Measurements from ENCODE around the gene GRPEL1. TPM values are rescaled to one million over a fixed set of nuclear protein-coding genes. Genes with fewer than 3 reads are reported as not detected.
A peak's percentile ranks its signal among the peaks of the same experiment; 100 is the strongest.

GRPEL1 gene
- total RNA-seq, 1 experiment from 2014 or later: 40.7 TPM

DNA sequence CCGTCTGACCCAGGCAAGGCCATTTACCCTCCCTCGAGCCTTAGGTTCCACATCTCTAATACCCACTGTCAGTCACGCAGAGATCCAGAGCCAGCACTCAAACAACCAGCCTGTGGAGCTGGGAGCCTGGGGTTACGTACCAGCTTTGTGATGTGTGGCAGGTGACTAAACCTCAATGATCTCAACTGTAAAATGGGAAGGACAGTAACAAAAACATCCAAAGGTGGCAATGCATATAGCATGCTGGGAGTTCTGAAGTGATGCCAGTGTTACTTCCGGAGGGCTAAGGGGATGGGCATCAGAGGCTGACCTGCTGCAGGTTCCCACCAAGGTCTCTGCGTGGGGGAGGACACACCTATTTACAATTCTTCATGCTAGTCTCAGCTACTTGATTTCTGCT lies 6.0 kb downstream of the GRPEL1 start:
- H3K4me2 ChIP-seq (ENCODE audit: insufficient read depth, insufficient read length, low read length): no peak overlapping the region
- no peak overlapping the region for H3K56ac ChIP-seq (ENCODE audit: insufficient read length, low read depth, low read length)
- no peak overlapping the region for H2BK20ac ChIP-seq (ENCODE audit: low read depth, low read length, poor library complexity, severe bottlenecking)
- H2BK5ac ChIP-seq (ENCODE audit: insufficient read length, low read length): no peak overlapping the region
- peaks cover 12% of the 10 kb centered on the region for H3K79me1 ChIP-seq (ENCODE audit: insufficient read depth, low read depth, low read length, poor library complexity, severe bottlenecking)
- Mint-ChIP-seq H3K27me3 (ENCODE audit: low read depth) (no peaks in the 10 kb centered on the region), H3K4me3 (no peak overlapping the region), H3K4me1 (peaks cover 4 to 10% of the 10 kb centered on the region in 2 experiments), H3K27ac (peak overlapping the region in 1 of 3 experiments; percentile 19; a peak in 2 of 7 replicates), H3K36me3 (ENCODE audit: insufficient read depth in 1 of 3, low read depth in 3 of 3) (peaks cover 40 to 74% (median 65%) of the 10 kb centered on the region in 3 experiments), H3K9me3 (no peaks in the 10 kb centered on the region)
- H3K14ac ChIP-seq (ENCODE audit: insufficient read depth, low read length): no peak overlapping the region
- H3K79me2 ChIP-seq (ENCODE audit: insufficient read depth, low read length): peaks cover 9% of the 10 kb centered on the region; the same call in 1 of the 2 replicates
- H3K9me3 ChIP-seq (ENCODE audit: control insufficient read depth, low read depth, low read length): no peaks in the 10 kb centered on the region
- TF ChIP-seq, protein P1, sequence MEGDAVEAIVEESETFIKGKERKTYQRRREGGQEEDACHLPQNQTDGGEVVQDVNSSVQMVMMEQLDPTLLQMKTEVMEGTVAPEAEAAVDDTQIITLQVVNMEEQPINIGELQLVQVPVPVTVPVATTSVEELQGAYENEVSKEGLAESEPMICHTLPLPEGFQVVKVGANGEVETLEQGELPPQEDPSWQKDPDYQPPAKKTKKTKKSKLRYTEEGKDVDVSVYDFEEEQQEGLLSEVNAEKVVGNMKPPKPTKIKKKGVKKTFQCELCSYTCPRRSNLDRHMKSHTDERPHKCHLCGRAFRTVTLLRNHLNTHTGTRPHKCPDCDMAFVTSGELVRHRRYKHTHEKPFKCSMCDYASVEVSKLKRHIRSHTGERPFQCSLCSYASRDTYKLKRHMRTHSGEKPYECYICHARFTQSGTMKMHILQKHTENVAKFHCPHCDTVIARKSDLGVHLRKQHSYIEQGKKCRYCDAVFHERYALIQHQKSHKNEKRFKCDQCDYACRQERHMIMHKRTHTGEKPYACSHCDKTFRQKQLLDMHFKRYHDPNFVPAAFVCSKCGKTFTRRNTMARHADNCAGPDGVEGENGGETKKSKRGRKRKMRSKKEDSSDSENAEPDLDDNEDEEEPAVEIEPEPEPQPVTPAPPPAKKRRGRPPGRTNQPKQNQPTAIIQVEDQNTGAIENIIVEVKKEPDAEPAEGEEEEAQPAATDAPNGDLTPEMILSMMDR (conservative IDR thresholded peaks at IDR 0.05): no peak
- H3K23ac ChIP-seq (ENCODE audit: insufficient read length, low read depth, low read length): no peak overlapping the region
- no CpG with 5 or more reads among the region's 6 CpGs for WGBS (ENCODE audit: extremely low coverage, insufficient read length, low lambda C conversion rate)
- H2BK15ac ChIP-seq (ENCODE audit: low read depth, low read length): no peak overlapping the region
- H2BK12ac ChIP-seq (ENCODE audit: insufficient read length, low read depth, low read length): no peak overlapping the region
- H3K27me3 ChIP-seq (ENCODE audit: insufficient read depth, low read length): no peaks in the 10 kb centered on the region
- no peak overlapping the region for H2BK120ac ChIP-seq (ENCODE audit: low read depth, low read length, poor library complexity, severe bottlenecking)
- no peak overlapping the region for H4K91ac ChIP-seq (ENCODE audit: insufficient read length, low read depth, low read length)
- no peak for DNase-seq
- H3K9ac ChIP-seq (ENCODE audit: extremely low read depth, insufficient read length, low read length): no peak overlapping the region
- no peak overlapping the region for H4K5ac ChIP-seq (ENCODE audit: insufficient read length, low read depth, low read length)
- no peak overlapping the region for H2AK5ac ChIP-seq (ENCODE audit: insufficient read length, low read length)
- H3K4ac ChIP-seq (ENCODE audit: low read depth, low read length): no peak overlapping the region
- no peaks in the 10 kb centered on the region for H4K20me1 ChIP-seq (ENCODE audit: control insufficient read depth, insufficient read depth, insufficient read length)
- no peak overlapping the region for H3K18ac ChIP-seq (ENCODE audit: insufficient read length, low read depth, low read length)
- H2AFZ ChIP-seq (ENCODE audit: low read length): no peak overlapping the region
- H4K8ac ChIP-seq (replicated peaks; ENCODE audit: insufficient read length, low read depth, low read length): no peak overlapping the region
- no peak overlapping the region for H3T11ph ChIP-seq (ENCODE audit: low read length)
- H3K27ac ChIP-seq (ENCODE audit: insufficient read length, low read depth, low read length): no peak overlapping the region
- no peaks in the 10 kb centered on the region for H3K23me2 ChIP-seq (ENCODE audit: insufficient read length, low read depth, low read length, poor library complexity, severe bottlenecking)
- H3K4me1 ChIP-seq (ENCODE audit: insufficient read depth, low read length): peaks cover 4% of the 10 kb centered on the region

All from H9 (cell line).